ENCODE measurements around the gene TYSND1. TPM values are rescaled to one million over a fixed set of nuclear protein-coding genes. Genes with fewer than 3 reads are reported as not detected.

TYSND1 gene
- total RNA-seq, 1 experiment from 2014 or later = 39.3 TPM

DNA sequence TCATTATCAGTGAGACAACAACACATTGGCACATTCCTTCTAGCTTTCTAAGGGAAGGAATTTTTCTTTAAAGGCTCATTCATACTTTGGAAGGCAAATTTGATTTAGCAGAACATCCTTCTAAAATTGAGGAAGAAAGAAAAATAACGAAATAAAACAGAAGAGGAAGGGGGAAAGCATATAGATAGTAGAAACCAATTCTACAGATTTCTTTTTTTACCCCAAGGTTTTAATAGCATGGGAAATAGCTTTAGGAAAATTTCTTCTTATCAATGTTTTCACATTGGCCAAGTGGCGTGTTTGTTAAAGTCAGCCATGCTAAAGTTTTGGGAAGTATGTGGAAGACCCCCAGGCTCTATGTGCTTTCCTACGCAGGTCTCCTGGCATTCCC, 58.2 kb downstream of the TYSND1 start:
- BruUV-seq (replicated peaks) = no TSS peak
- Histone ChIP-seq H3K4me1 (ENCODE audit: control insufficient read depth, insufficient read depth, low read length) (no peaks in the 10 kb centered on the region), H3K4me3 (ENCODE audit: low read depth in 2 of 2, low read length in 2 of 2) (no peak overlapping the region), H3K27ac (ENCODE audit: low read length) (no peak overlapping the region), H3K27me3 (ENCODE audit: control insufficient read depth, insufficient read depth, low read length) (peaks cover under 1% of the 10 kb centered on the region; the same call in 1 of the 2 replicates), H3K36me3 (ENCODE audit: control insufficient read depth, insufficient read depth, low read length) (no peaks in the 10 kb centered on the region), H3K9me3 (ENCODE audit: control insufficient read depth, insufficient read depth, low read depth, low read length) (no peaks in the 10 kb centered on the region)
- ATAC-seq (no peak), DNase-seq (ENCODE audit: low read depth, low spot score) (no peak)
- in situ Hi-C loops (cut with HindIII; ENCODE audit: low pct_unique_long_range_greater_than_20kb, low sequenced_read_pairs) (no loop called here), intact Hi-C loops (cut with micrococcal nuclease; ENCODE audit: unreplicated experiment) (no loop called here)
- no peak for TF ChIP-seq POLR2AphosphoS5 (IDR thresholded peaks at IDR 0.05; ENCODE audit: low read depth, low read length)
- TF ChIP-seq, protein P1, sequence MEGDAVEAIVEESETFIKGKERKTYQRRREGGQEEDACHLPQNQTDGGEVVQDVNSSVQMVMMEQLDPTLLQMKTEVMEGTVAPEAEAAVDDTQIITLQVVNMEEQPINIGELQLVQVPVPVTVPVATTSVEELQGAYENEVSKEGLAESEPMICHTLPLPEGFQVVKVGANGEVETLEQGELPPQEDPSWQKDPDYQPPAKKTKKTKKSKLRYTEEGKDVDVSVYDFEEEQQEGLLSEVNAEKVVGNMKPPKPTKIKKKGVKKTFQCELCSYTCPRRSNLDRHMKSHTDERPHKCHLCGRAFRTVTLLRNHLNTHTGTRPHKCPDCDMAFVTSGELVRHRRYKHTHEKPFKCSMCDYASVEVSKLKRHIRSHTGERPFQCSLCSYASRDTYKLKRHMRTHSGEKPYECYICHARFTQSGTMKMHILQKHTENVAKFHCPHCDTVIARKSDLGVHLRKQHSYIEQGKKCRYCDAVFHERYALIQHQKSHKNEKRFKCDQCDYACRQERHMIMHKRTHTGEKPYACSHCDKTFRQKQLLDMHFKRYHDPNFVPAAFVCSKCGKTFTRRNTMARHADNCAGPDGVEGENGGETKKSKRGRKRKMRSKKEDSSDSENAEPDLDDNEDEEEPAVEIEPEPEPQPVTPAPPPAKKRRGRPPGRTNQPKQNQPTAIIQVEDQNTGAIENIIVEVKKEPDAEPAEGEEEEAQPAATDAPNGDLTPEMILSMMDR (IDR thresholded peaks at IDR 0.05) = no peak
- TF ChIP-seq TCF7L2 (IDR thresholded peaks at IDR 0.05; ENCODE audit: low read depth, low read length) = no peak
- ChIA-PET CTCF (no interaction called here), POLR2A (no interaction called here)

Other genes with a start within 250 kb of the TYSND1 start
- gene MACROH2A2, start 93.9 kb downstream of the TYSND1 start, total RNA-seq (2021; ENCODE audit: unreplicated experiment) = 3.0 TPM
- 16.6 TPM for gene AIFM2, start 13.9 kb downstream of the TYSND1 start, total RNA-seq (2021; ENCODE audit: unreplicated experiment)
- gene SAR1A, start 23.8 kb upstream of the TYSND1 start, total RNA-seq (2021; ENCODE audit: unreplicated experiment) = 171 TPM
- 174 TPM for gene PPA1, start 86.7 kb upstream of the TYSND1 start, total RNA-seq (2021; ENCODE audit: unreplicated experiment)
- gene NPFFR1, start 137.3 kb upstream of the TYSND1 start, total RNA-seq (2021; ENCODE audit: unreplicated experiment) = 0.05 TPM
- 39.3 TPM for gene LRRC20, start 235.9 kb upstream of the TYSND1 start, total RNA-seq (2021; ENCODE audit: unreplicated experiment)

Data from Panc1 (cell line).